Kidney epithelial cell (primary cell): ENCODE measurements around the gene PTTG2. TPM values are rescaled to one million over a fixed set of nuclear protein-coding genes. Genes with fewer than 3 reads are reported as not detected.

Source experiments
- DNase-seq: peaks from one replicate; pipeline ENCODE4 v3.0.0-alpha.2; 2010; ENCODE audit warnings: low read depth
- H3K27me3 ChIP-seq: 2 replicates; pipeline ENCODE4 v1.6.0; 2011; ENCODE audit warnings: low read length; ENCODE audit not compliant: control insufficient read depth, insufficient read depth
- H3K36me3 ChIP-seq: 2 replicates; pipeline ENCODE4 v1.5.1; 2011; ENCODE audit warnings: low read length; ENCODE audit not compliant: control insufficient read depth, insufficient read depth
- H3K4me3 ChIP-seq: 2 replicates; pipeline ENCODE4 v1.5.1; 2011; ENCODE audit warnings: low read depth, mild to moderate bottlenecking, control low read depth, low read length
- CTCF ChIP-seq: IDR thresholded peaks from 2 replicates; pipeline ENCODE4 v1.5.1; 2011; ENCODE audit warnings: mild to moderate bottlenecking, moderate library complexity, low read length, control low read depth, inconsistent platforms; ENCODE audit not compliant: insufficient read depth, poor library complexity, severe bottlenecking
- total RNA-seq: library from RNA; depleted of rRNA; stranded (reverse); fragments of >200 nt; gene quantifications from 2 replicates; pipeline ENCODE4 v1.2.3, GENCODE V29; 2015

PTTG2 gene
- total RNA-seq, 1 donor from 2014 or later = not detected

- Histone ChIP-seq H3K4me3 (no peak overlapping the region), H3K27me3 (no peaks in the 10 kb centered on the region), H3K36me3 (no peaks in the 10 kb centered on the region)
- no peak for TF ChIP-seq CTCF
- DNase-seq = no peak
Measured at GRCh38 chr4:37924946-37925345, 35.3 kb upstream of the PTTG2 start.

- H3K27me3 ChIP-seq = no peaks in the 10 kb centered on the region
- no peak for TF ChIP-seq CTCF
- H3K36me3 ChIP-seq = no peaks in the 10 kb centered on the region
- DNase-seq = no peak
- H3K4me3 ChIP-seq = no peak overlapping the region
Measured at GRCh38 chr4:37927434-37927833, 32.8 kb upstream of the PTTG2 start.

- no peak for DNase-seq
- Histone ChIP-seq H3K4me3 (no peak overlapping the region), H3K36me3 (no peaks in the 10 kb centered on the region), H3K27me3 (no peaks in the 10 kb centered on the region)
- TF ChIP-seq CTCF = no peak
Measured at GRCh38 chr4:37928426-37929416, 31.5 kb upstream of the PTTG2 start.

GRCh38 chr4:37934096-37934495, 26.1 kb upstream of the PTTG2 start:
- H3K27me3 ChIP-seq = no peaks in the 10 kb centered on the region
- no peak overlapping the region for H3K4me3 ChIP-seq
- H3K36me3 ChIP-seq = no peaks in the 10 kb centered on the region
- TF ChIP-seq CTCF = no peak
- no peak for DNase-seq

- Histone ChIP-seq H3K4me3 (no peak overlapping the region), H3K36me3 (no peaks in the 10 kb centered on the region), H3K27me3 (no peaks in the 10 kb centered on the region)
- DNase-seq = no peak
- no peak for TF ChIP-seq CTCF
Measured at GRCh38 chr4:37934609-37935008, 25.6 kb upstream of the PTTG2 start.

GRCh38 chr4:37935026-37935425, 25.2 kb upstream of the PTTG2 start:
- no peak overlapping the region for H3K4me3 ChIP-seq
- H3K36me3 ChIP-seq = no peaks in the 10 kb centered on the region
- no peak for TF ChIP-seq CTCF
- H3K27me3 ChIP-seq = no peaks in the 10 kb centered on the region
- no peak for DNase-seq
